GM10248 (cell line): ENCODE data around the gene IRX4.

Experiments
- CTCF ChIA-PET: fragments of 300-600 bp; sonication (Branson Sonifier 250); formaldehyde crosslinking; extraction: SDS; loops from one replicate; lab custom pipeline; 2021; ENCODE audit warnings: antibody characterized with exemption; lab: Yijun Ruan, JAX
- POLR2A ChIA-PET: fragments of 350-650 bp; sonication (Branson Sonifier 250); formaldehyde crosslinking; extraction: SDS; loops from one replicate; lab custom pipeline; 2020; ENCODE audit warnings: antibody characterized with exemption; lab: Yijun Ruan, JAX
- DNase-seq: peaks from one replicate; pipeline ENCODE4 v3.0.0; 2012; ENCODE audit errors: extremely low spot score
- CTCF ChIP-seq: IDR thresholded peaks from 2 replicates; pipeline ENCODE4 v1.5.1; 2012; ENCODE audit warnings: mild to moderate bottlenecking, low read depth; ENCODE audit errors: extremely low read depth, missing control alignments, control extremely low read depth

IRX4 gene

GRCh38 chr5:1888541-1889251, 6.0 kb upstream of the IRX4 start:
- ChIA-PET CTCF (no interaction called here), POLR2A (no interaction called here)
- TF ChIP-seq CTCF, result no peak
- DNase-seq, result no peak

- POLR2A ChIA-PET, result no interaction called here
- CTCF ChIA-PET, result no interaction called here
- TF ChIP-seq CTCF, result no peak
- no peak for DNase-seq
These were observed 5.0 kb upstream of the IRX4 start for GRCh38 chr5:1887588-1888360.

- no peak for DNase-seq
- CTCF ChIA-PET, result interaction anchor here (1.6 kb wide), 1 partner anchor 124 kb away, joined by 3 read pairs; no protein-coding TSS in a partner anchor
- TF ChIP-seq CTCF, result no peak
- POLR2A ChIA-PET, result no interaction called here
These were observed 4.3 kb upstream of the IRX4 start for GRCh38 chr5:1886846-1887587.

GRCh38 chr5:1885868-1886845, 3.4 kb upstream of the IRX4 start:
- DNase-seq, result no peak
- POLR2A ChIA-PET, result no interaction called here
- CTCF ChIA-PET, result interaction anchor here (1.6 kb wide), 1 partner anchor 123 kb away, joined by 3 read pairs; no protein-coding TSS in a partner anchor
- no peak for TF ChIP-seq CTCF

GRCh38 chr5:1885404-1885755, 2.7 kb upstream of the IRX4 start:
- CTCF ChIA-PET, result no interaction called here
- POLR2A ChIA-PET, result no interaction called here
- no peak for TF ChIP-seq CTCF
- no peak for DNase-seq
